Measurements from ENCODE around the gene HS3ST3B1. TPM values are rescaled to one million over a fixed set of nuclear protein-coding genes. Genes with fewer than 3 reads are reported as not detected.
A peak's percentile ranks its signal among the peaks of the same experiment; 100 is the strongest.

Gene HS3ST3B1
- total RNA-seq, 1 experiment from 2014 or later, result 0.59 TPM

- peak overlapping the region; percentile 46 to 60 for H3K4me3 ChIP-seq (ENCODE audit: low read depth in 2 of 2, low read length in 2 of 2)
- H3K4me1 ChIP-seq (ENCODE audit: control insufficient read depth, insufficient read depth, low read length), result no peaks in the 10 kb centered on the region; the same call in 1 of the 2 replicates
- no peaks in the 10 kb centered on the region for H3K9me3 ChIP-seq (ENCODE audit: control insufficient read depth, insufficient read depth, low read depth, low read length)
- H3K27me3 ChIP-seq (ENCODE audit: control insufficient read depth, insufficient read depth, low read length), result peaks cover 10% of the 10 kb centered on the region
- POLR2A ChIA-PET, result no interaction called here
- no TSS peak for BruUV-seq (replicated peaks)
- no peaks in the 10 kb centered on the region for H3K36me3 ChIP-seq (ENCODE audit: control insufficient read depth, insufficient read depth, low read length)
- ATAC-seq, result peak; percentile 2; the same call in 1 of the 2 replicates
- in situ Hi-C loops (cut with HindIII; ENCODE audit: low pct_unique_long_range_greater_than_20kb, low sequenced_read_pairs) (no loop called here), intact Hi-C loops (cut with micrococcal nuclease; ENCODE audit: unreplicated experiment) (loop anchor here (10.0 kb wide), 1 partner anchor 623 kb away; no protein-coding TSS in a partner anchor)
- CTCF ChIA-PET, result interaction anchor here (0.6 kb wide), 1 partner anchor 414 kb away, joined by 7 read pairs; no protein-coding TSS in a partner anchor
- no peak overlapping the region for H3K27ac ChIP-seq (ENCODE audit: low read length)
- TF ChIP-seq CTCF (IDR thresholded peaks at IDR 0.05), result no peak
- no peak for TF ChIP-seq TCF7L2 (IDR thresholded peaks at IDR 0.05; ENCODE audit: low read depth, low read length)
- TF ChIP-seq SIN3A (IDR thresholded peaks at IDR 0.05; ENCODE audit: borderline replicate concordance, insufficient read depth, low read depth, low read length), result no peak
- no peak for TF ChIP-seq REST (IDR thresholded peaks at IDR 0.05; ENCODE audit: insufficient read depth in 1 of 2, low read depth in 2 of 2, low read length in 1 of 2)
- no peak for TF ChIP-seq POLR2AphosphoS5 (IDR thresholded peaks at IDR 0.05; ENCODE audit: low read depth, low read length)
- no peak for DNase-seq (ENCODE audit: low read depth, low spot score)
Measured at GRCh38 chr17:14302091-14302430, 1.2 kb downstream of the HS3ST3B1 start.

- DNase-seq (ENCODE audit: low read depth, low spot score), result no peak
Measured at GRCh38 chr17:14302431-14303099, 1.7 kb downstream of the HS3ST3B1 start.

More at GRCh38 chr17:14302431-14303099, 1.7 kb downstream of the HS3ST3B1 start:
- CTCF ChIA-PET, result interaction anchor here (0.6 kb wide), 1 partner anchor 415 kb away, joined by 7 read pairs; no protein-coding TSS in a partner anchor
- peak; percentile 80 for ATAC-seq
- H3K4me1 ChIP-seq (ENCODE audit: control insufficient read depth, insufficient read depth, low read length), result no peaks in the 10 kb centered on the region; the same call in 1 of the 2 replicates
- no TSS peak for BruUV-seq (replicated peaks)
- TF ChIP-seq TCF7L2 (IDR thresholded peaks at IDR 0.05; ENCODE audit: low read depth, low read length) (peak; percentile 98), POLR2AphosphoS5 (IDR thresholded peaks at IDR 0.05; ENCODE audit: low read depth, low read length) (no peak), REST (IDR thresholded peaks at IDR 0.05; ENCODE audit: insufficient read depth in 1 of 2, low read depth in 2 of 2, low read length in 1 of 2) (no peak), SIN3A (IDR thresholded peaks at IDR 0.05; ENCODE audit: borderline replicate concordance, insufficient read depth, low read depth, low read length) (no peak), CTCF (IDR thresholded peaks at IDR 0.05) (peak; percentile 95)
- peak overlapping the region; percentile 46 to 60 for H3K4me3 ChIP-seq (ENCODE audit: low read depth in 2 of 2, low read length in 2 of 2)
- H3K27ac ChIP-seq (ENCODE audit: low read length), result no peak overlapping the region
- H3K9me3 ChIP-seq (ENCODE audit: control insufficient read depth, insufficient read depth, low read depth, low read length), result no peaks in the 10 kb centered on the region
- in situ Hi-C loops (cut with HindIII; ENCODE audit: low pct_unique_long_range_greater_than_20kb, low sequenced_read_pairs) (no loop called here), intact Hi-C loops (cut with micrococcal nuclease; ENCODE audit: unreplicated experiment) (loop anchor here (10.0 kb wide), 1 partner anchor 622 kb away; no protein-coding TSS in a partner anchor)
- H3K36me3 ChIP-seq (ENCODE audit: control insufficient read depth, insufficient read depth, low read length), result no peaks in the 10 kb centered on the region
- POLR2A ChIA-PET, result interaction anchor here (0.6 kb wide), 1 partner anchor 237 kb away, joined by 5 read pairs; no protein-coding TSS in a partner anchor
- H3K27me3 ChIP-seq (ENCODE audit: control insufficient read depth, insufficient read depth, low read length), result peaks cover 10% of the 10 kb centered on the region

Data from Panc1 (cell line).